Kidney epithelial cell (primary cell): ENCODE data around the gene PRXL2C. TPM values are rescaled to one million over a fixed set of nuclear protein-coding genes. Genes with fewer than 3 reads are reported as not detected.

Experiments
- DNase-seq: peaks from one replicate; pipeline ENCODE4 v3.0.0-alpha.2; 2010; ENCODE audit warnings: low read depth
- H3K27me3 ChIP-seq: 2 replicates; pipeline ENCODE4 v1.6.0; 2011; ENCODE audit warnings: low read length; ENCODE audit not compliant: control insufficient read depth, insufficient read depth
- H3K36me3 ChIP-seq: 2 replicates; pipeline ENCODE4 v1.5.1; 2011; ENCODE audit warnings: low read length; ENCODE audit not compliant: control insufficient read depth, insufficient read depth
- H3K4me3 ChIP-seq: 2 replicates; pipeline ENCODE4 v1.5.1; 2011; ENCODE audit warnings: low read depth, mild to moderate bottlenecking, control low read depth, low read length
- total RNA-seq: library from RNA; depleted of rRNA; stranded (reverse); fragments of >200 nt; gene quantifications from 2 replicates; pipeline ENCODE4 v1.2.3, GENCODE V29; 2015
- TF ChIP-seq, protein P1 (sequence below): IDR thresholded peaks from 2 replicates; pipeline ENCODE4 v1.5.1; 2011; ENCODE audit warnings: mild to moderate bottlenecking, moderate library complexity, low read length, control low read depth, inconsistent platforms; ENCODE audit not compliant: insufficient read depth, poor library complexity, severe bottlenecking

Gene PRXL2C
- total RNA-seq, 1 donor from 2014 or later, result 14.1 TPM

- DNase-seq, result no peak
- Histone ChIP-seq H3K36me3 (no peaks in the 10 kb centered on the region), H3K4me3 (no peak overlapping the region), H3K27me3 (no peaks in the 10 kb centered on the region)
- TF ChIP-seq, protein P1, sequence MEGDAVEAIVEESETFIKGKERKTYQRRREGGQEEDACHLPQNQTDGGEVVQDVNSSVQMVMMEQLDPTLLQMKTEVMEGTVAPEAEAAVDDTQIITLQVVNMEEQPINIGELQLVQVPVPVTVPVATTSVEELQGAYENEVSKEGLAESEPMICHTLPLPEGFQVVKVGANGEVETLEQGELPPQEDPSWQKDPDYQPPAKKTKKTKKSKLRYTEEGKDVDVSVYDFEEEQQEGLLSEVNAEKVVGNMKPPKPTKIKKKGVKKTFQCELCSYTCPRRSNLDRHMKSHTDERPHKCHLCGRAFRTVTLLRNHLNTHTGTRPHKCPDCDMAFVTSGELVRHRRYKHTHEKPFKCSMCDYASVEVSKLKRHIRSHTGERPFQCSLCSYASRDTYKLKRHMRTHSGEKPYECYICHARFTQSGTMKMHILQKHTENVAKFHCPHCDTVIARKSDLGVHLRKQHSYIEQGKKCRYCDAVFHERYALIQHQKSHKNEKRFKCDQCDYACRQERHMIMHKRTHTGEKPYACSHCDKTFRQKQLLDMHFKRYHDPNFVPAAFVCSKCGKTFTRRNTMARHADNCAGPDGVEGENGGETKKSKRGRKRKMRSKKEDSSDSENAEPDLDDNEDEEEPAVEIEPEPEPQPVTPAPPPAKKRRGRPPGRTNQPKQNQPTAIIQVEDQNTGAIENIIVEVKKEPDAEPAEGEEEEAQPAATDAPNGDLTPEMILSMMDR, result no peak
Measured at GRCh38 chr9:96609732-96610131, 45.4 kb downstream of the PRXL2C start.

GRCh38 chr9:96607971-96608370 is 47.1 kb downstream of the PRXL2C start:
- Histone ChIP-seq H3K4me3 (no peak overlapping the region), H3K27me3 (no peaks in the 10 kb centered on the region), H3K36me3 (no peaks in the 10 kb centered on the region)
- TF ChIP-seq, protein P1, result no peak
- DNase-seq, result no peak

- TF ChIP-seq, protein P1, result no peak
- Histone ChIP-seq H3K36me3 (no peaks in the 10 kb centered on the region), H3K4me3 (no peak overlapping the region), H3K27me3 (no peaks in the 10 kb centered on the region)
- DNase-seq, result no peak
Measured at GRCh38 chr9:96605328-96605727, 49.8 kb downstream of the PRXL2C start.

DNA sequence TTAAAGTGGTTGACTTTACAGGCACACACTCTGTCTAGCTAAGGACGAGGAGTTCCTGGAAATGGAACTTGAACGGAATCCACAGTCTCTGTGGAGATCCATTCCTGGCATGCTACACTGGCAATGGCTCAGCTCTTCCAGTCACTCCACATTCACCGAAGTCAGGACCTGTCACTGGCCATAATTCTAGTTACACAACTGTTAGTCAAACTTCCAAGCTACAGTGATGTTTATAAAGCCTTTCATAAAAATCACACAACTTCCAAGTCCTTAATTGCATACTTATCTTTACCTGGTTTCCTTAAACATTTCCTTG is 51.2 kb downstream of the PRXL2C start:
- Histone ChIP-seq H3K36me3 (no peaks in the 10 kb centered on the region), H3K4me3 (no peak overlapping the region), H3K27me3 (no peaks in the 10 kb centered on the region)
- no peak for DNase-seq
- TF ChIP-seq, protein P1, result no peak

DNA sequence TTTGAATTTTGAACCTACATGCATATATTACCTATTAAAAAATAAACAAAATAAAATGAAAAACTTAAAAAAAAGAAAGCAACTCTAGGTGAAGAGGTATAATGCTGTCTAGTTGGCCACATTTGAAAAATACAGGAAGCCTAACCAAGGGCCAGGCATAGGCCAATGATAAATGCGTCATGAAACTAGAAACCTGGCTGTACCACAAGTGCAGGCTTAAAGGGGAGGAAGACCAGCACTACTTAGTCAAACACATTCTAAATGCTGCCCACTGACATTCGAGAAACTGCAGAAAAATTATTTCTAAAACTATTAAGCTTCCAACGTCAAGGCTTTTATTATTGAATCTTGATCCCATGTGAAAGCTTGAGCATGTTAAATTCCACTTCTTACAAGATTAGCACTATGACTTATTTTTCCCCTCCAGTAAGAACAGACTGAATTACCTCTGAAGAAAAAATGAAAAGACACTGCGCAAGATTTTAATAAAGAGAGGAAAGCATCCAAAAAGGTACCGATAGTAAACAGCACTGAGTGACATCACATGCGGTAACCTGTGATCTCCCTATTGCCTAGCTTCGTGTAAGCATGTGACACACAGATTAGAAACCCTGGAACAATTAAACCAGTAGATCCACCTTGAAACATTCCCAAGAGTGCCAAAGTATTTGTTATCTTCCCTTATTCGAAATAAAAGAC is 51.7 kb downstream of the PRXL2C start:
- no peak for DNase-seq
- Histone ChIP-seq H3K27me3 (no peaks in the 10 kb centered on the region), H3K36me3 (no peaks in the 10 kb centered on the region), H3K4me3 (no peak overlapping the region)
- TF ChIP-seq, protein P1, result no peak

GRCh38 chr9:96599298-96599697 is 55.8 kb downstream of the PRXL2C start:
- TF ChIP-seq, protein P1, result no peak
- Histone ChIP-seq H3K27me3 (no peaks in the 10 kb centered on the region), H3K4me3 (no peak overlapping the region), H3K36me3 (no peaks in the 10 kb centered on the region)
- no peak for DNase-seq
